KMS-11 (cell line): ENCODE results near the gene KPNA6.

Source experiments
- H2AFZ ChIP-seq: fragments of 200-600 bp; sonication (generic); 2 replicates; pipeline ENCODE4 v1.6.1; 2016; ENCODE audit warnings: antibody characterized with exemption, mixed run types, low read depth
- H3K27ac ChIP-seq: fragments of 200-600 bp; sonication (generic); 2 replicates; pipeline ENCODE4 v1.6.1; 2016; ENCODE audit warnings: mild to moderate bottlenecking, mixed run types
- H3K27me3 ChIP-seq: fragments of 200-600 bp; sonication (generic); 2 replicates; pipeline ENCODE4 v1.6.1; 2017; ENCODE audit warnings: mild to moderate bottlenecking, low read depth, mixed run types, moderate library complexity; ENCODE audit not compliant: insufficient read depth
- H3K36me3 ChIP-seq: fragments of 200-600 bp; sonication (generic); 2 replicates; pipeline ENCODE4 v1.6.1; 2017; ENCODE audit warnings: mild to moderate bottlenecking, mixed run types; ENCODE audit not compliant: insufficient read depth
- H3K4me1 ChIP-seq: fragments of 200-600 bp; sonication (generic); 2 replicates; pipeline ENCODE4 v1.6.1; 2016; ENCODE audit warnings: mild to moderate bottlenecking, low read depth, mixed run types; ENCODE audit not compliant: poor library complexity, severe bottlenecking
- H3K4me2 ChIP-seq: fragments of 200-600 bp; sonication (generic); 2 replicates; pipeline ENCODE4 v1.7.0; 2016; ENCODE audit warnings: mild to moderate bottlenecking, mixed run types
- H3K4me3 ChIP-seq: fragments of 200-600 bp; sonication (generic); IDR thresholded peaks from 2 replicates; pipeline ENCODE4 v1.6.1; 2017; ENCODE audit warnings: low read depth, low read length, mixed read lengths; ENCODE audit not compliant: insufficient read depth
- H3K79me2 ChIP-seq: fragments of 200-600 bp; sonication (generic); 2 replicates; pipeline ENCODE4 v1.6.1; 2016; ENCODE audit warnings: low read depth, mixed run types; ENCODE audit not compliant: insufficient read depth
- H3K9ac ChIP-seq: fragments of 200-600 bp; sonication (generic); 2 replicates; pipeline ENCODE4 v1.6.1; 2016; ENCODE audit warnings: mild to moderate bottlenecking, mixed run types
- H4K20me1 ChIP-seq: fragments of 200-600 bp; sonication (generic); 2 replicates; pipeline ENCODE4 v1.6.1; 2016; ENCODE audit warnings: mild to moderate bottlenecking, mixed run types; ENCODE audit not compliant: insufficient read depth
- TF ChIP-seq, protein P1 (sequence below): fragments of 200-600 bp; sonication (generic); conservative IDR thresholded peaks from 2 replicates; pipeline ENCODE4 v1.6.1; 2017; ENCODE audit warnings: low read depth, mild to moderate bottlenecking, antibody characterized with exemption, low read length, moderate library complexity, mixed read lengths

Gene KPNA6

DNA sequence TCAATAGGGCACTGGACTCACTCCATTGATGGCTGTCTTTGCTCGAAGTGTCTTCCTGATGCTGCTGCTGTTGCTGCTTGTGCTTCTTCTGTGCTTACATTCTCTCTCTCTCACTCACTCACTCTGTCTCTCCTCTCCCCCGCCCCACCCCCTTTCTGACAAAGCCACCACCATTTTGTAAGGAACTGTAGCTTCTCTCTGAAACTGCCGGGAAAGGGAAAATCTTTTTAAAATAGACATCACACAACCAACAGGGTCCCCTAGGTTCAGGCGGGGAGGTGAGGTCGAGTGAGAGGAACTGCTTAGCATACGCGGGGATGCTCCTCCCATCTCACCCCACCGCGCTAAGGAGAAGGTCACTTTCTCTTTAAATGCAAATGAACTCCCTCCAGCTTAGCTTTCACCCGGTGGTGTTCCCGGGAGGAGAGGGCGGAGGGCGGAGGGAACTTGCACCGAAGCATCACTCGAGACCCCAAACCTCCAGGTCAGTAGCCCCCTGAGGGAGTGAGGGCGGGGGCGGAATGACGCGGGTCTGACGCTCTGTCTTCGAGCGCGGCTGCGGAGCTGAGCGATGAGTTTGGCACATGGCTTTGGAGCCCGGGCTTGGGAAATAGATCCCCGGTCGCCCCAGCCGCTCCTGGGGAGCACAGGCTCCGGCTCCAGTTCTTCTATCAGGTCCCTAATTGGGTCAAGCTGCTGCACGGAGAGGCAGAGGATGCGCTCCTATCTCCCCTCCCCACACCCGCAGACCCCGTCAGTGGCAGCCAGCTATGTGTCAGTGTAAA lies 92.6 kb downstream of the KPNA6 start, which contains the start of gene CCDC28B:
Gene CCDC28B (plus strand): TSS at position 370 of the 785 bp plus-strand sequence. CDS start 1,341 bp downstream, outside the sequence.
- peak within 1 kb of the TSS; percentile 66 for H3K4me2 ChIP-seq
- TF ChIP-seq, protein P1, sequence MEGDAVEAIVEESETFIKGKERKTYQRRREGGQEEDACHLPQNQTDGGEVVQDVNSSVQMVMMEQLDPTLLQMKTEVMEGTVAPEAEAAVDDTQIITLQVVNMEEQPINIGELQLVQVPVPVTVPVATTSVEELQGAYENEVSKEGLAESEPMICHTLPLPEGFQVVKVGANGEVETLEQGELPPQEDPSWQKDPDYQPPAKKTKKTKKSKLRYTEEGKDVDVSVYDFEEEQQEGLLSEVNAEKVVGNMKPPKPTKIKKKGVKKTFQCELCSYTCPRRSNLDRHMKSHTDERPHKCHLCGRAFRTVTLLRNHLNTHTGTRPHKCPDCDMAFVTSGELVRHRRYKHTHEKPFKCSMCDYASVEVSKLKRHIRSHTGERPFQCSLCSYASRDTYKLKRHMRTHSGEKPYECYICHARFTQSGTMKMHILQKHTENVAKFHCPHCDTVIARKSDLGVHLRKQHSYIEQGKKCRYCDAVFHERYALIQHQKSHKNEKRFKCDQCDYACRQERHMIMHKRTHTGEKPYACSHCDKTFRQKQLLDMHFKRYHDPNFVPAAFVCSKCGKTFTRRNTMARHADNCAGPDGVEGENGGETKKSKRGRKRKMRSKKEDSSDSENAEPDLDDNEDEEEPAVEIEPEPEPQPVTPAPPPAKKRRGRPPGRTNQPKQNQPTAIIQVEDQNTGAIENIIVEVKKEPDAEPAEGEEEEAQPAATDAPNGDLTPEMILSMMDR, result no peak
- no peaks in the 10 kb centered on the region for H3K27me3 ChIP-seq
- peak within 1 kb of the TSS; percentile 91 for H3K4me3 ChIP-seq
- H3K4me1 ChIP-seq, result peaks cover 76% of the 10 kb centered on the region
- H4K20me1 ChIP-seq, result no peaks in the 10 kb centered on the region
- H3K79me2 ChIP-seq, result no peaks in the 10 kb centered on the region
- H3K9ac ChIP-seq, result peak within 1 kb of the TSS; percentile 51; the same call in 1 of the 2 replicates
- H2AFZ ChIP-seq, result peak within 1 kb of the TSS; percentile 84
- no peaks in the 10 kb centered on the region for H3K36me3 ChIP-seq
- peak within 1 kb of the TSS; percentile 18 for H3K27ac ChIP-seq

DNA sequence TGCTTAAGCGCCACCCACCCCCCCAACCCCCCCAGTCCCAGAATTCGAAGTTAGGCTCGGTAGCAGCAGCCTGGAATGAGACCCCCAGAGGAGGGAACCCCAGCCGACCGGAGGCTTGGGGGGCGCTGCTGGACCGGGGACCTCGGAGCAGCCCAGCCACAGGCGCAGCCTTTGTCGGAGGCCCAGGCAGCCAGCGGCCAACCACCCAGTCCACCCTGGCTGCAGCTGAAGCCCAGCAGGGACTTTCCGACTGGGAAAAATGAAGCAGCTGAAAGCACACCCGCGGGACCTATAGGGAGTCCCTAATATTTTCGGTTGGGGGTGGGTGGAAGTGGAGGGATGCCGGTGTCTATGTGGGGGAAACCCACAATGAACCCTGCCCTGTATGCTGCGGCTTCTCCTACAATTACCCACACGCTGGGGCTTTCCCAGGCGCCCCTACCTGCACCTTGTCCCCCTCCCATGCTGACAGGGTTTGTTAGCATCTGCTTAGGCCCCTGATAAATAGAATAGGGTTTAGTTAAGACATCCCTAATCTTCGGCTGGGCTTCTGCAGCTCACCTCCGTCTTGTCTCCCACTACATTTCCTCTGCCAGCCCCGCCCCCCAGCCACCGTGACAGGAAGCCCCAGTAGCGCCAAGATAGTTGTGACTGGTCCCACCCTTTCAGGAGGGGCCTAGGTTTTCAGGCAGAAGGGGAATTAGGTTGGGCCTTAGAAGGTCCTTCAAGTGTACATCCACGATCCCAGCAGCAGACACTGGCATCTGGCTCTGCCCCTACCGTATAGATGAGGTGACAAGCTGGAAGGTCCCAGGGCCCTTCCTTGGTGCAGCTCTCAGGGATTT lies 93.4 kb downstream of the KPNA6 start:
- H3K27me3 ChIP-seq, result no peaks in the 10 kb centered on the region
- no peaks in the 10 kb centered on the region for H3K79me2 ChIP-seq
- peaks cover 71% of the 10 kb centered on the region for H3K4me1 ChIP-seq
- H3K4me3 ChIP-seq, result peak overlapping the region; percentile 23
- H3K4me2 ChIP-seq, result peak overlapping the region; percentile 66; the same call in 1 of the 2 replicates
- TF ChIP-seq, protein P1, result no peak
- peak overlapping the region; percentile 51; the same call in 1 of the 2 replicates for H3K9ac ChIP-seq
- peak overlapping the region; percentile 18 for H3K27ac ChIP-seq
- peak overlapping the region; percentile 84; the same call in 1 of the 2 replicates for H2AFZ ChIP-seq
- no peaks in the 10 kb centered on the region for H4K20me1 ChIP-seq
- H3K36me3 ChIP-seq, result no peaks in the 10 kb centered on the region

DNA sequence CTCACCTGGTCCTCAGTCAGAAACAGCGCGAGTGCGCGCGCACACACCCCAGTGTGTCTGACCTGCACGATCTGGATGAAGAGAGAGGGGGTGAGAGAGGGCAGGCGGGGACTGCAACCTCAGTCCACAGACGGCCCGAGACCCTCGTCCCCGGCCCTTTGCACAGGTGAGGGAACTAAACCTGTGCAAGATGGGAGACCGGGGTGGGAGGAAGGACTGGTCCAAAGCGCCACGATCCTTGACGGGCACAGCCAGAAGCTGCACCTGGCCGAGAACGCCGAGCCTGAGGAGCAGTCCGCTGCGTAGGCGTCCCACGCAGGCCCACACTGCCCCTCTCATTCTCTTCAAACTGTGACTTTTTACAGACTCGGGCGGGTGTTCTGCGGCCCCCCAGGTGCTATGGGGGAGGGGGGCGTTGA lies 97.1 kb downstream of the KPNA6 start:
- Histone ChIP-seq H3K36me3 (no peaks in the 10 kb centered on the region), H3K4me2 (peak overlapping the region; percentile 93), H3K4me1 (peaks cover 48% of the 10 kb centered on the region), H3K4me3 (no peak overlapping the region), H3K9ac (peak overlapping the region; percentile 67; the same call in 1 of the 2 replicates), H3K79me2 (no peaks in the 10 kb centered on the region), H3K27ac (no peak overlapping the region), H2AFZ (peak overlapping the region; percentile 59), H3K27me3 (no peaks in the 10 kb centered on the region), H4K20me1 (no peaks in the 10 kb centered on the region)
- TF ChIP-seq, protein P1, result no peak
